HG03520 (cell line): ENCODE data around the gene TAF10.

Source experiments
- ATAC-seq: cut with Tn5 transposase; IDR thresholded peaks from one replicate; pipeline ENCODE4 v1.9.1; 2021; ENCODE audit warnings: mild to moderate bottlenecking, moderate library complexity; ENCODE audit not compliant: unreplicated experiment

Gene TAF10

DNA sequence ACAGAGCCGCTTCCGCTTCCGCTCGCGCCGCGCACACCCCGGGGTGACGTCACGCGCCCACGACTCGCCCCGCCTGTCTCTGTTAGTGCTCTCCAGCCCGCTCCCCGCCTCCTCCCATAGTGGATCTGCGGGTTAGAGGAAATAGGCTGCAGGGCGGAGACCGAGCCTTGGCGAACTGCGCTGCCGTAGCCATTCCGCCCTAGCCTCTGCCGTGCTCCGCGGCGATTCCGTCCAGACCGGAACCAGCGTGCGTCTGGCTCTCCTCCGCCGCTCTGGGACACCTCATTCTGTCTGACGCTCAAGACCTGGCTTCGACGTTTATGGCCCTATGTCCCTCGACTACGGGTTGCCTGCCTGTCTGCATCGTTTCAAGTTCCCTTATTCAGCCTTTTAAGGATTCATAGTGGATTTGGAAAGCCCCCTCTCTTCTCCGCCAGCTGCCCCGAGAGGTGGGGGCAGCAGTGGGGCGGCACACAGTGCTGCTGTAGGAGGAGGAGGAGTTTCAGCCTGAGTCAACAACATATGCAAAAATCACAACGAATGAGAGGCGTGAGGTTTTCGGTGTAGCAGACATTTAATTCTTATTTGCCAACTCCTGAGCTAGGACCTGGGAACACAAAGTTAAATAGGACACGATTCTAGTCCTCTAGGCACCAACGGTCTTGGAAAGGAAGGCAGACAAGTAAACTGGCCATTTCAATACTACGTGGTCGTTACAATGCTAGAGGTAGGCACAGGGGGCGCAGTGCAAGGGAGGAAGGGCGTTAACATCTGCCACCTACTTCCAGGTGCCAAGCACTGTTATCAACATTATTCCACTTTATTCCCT lies at the start of gene TAF10:
Gene TAF10, minus strand, starts transcription at position 4 of the 829 bp plus-strand sequence. CDS start 27 bp downstream, outside the sequence.
- ATAC-seq: peak; percentile 91

DNA sequence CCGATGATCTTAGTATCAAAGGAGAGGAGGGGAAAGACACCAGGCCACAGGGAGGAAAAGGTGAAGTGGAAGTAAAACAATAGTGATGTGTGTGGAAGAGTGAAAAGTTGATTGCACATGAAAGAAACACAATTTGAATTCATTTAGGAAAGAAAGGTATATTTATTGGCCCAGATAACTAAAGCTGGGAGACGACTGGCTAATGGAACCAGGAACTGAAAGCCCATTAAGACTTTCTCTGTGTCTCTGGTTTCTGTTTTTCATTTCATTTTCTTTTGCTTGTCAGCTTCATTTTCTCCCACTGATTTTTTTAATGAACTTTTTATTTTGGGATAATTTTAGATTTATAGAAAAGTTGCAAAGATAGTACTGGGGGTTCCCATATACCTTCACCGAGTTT lies 48.7 kb upstream of the TAF10 start:
- ATAC-seq: no peak

DNA sequence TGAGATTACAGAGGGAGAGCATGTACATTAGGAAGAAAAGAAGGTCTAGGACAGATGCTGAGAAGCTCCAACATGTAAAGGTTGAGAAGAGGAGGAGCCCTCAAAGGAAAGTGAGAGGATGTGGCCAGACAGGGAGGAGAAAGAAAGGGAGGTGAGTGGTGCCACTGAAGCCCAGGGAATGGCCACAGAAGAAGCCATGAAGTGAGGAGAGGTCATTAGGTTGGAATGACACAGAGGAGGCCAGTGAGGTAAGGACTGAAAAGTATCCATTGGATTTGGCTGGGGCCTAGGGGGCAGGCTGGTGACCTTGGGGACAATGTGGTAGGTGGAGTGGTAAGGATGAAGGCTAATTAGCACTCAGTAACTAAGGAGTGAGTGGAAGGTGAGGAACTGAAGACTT lies 46.6 kb upstream of the TAF10 start:
- ATAC-seq: no peak

DNA sequence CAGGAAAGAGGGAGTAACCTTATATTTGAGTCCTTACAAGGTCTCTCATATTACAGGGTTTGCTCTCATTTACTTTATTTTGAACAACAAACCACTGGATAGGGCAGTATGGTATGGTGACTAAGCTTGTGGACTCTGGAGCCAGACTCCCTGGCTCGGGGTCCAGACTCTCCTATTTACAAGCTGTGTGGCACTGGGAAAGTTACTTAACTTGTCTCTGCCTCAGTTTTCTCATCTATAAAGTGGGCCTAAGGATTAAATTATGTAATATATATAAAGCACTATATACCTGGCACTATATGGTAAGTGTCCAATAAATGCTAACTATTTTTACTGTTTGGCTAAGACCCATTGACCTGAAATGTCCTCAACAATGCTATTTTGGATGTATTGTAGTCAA lies 45.3 kb upstream of the TAF10 start:
- ATAC-seq: no peak

DNA sequence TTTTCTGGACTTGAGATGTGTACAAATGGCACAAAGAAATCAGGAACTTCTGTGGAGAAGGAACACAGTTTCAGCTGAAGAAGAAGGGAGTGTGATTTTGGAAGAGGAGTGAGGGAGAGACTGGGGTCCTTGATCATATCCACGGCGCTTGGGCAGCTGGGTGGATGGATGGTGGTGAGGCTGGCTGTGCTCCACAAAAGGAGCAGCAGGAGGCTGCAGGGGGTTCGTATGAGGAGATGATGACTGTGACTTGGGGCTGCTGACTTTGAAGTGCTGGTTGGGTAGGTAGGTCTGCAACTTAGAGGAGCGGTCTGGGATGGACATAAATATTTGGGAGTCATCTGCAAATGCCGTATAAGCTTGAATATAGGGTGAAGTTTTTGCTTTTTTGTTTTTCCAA lies 44.9 kb upstream of the TAF10 start:
- ATAC-seq: no peak

DNA sequence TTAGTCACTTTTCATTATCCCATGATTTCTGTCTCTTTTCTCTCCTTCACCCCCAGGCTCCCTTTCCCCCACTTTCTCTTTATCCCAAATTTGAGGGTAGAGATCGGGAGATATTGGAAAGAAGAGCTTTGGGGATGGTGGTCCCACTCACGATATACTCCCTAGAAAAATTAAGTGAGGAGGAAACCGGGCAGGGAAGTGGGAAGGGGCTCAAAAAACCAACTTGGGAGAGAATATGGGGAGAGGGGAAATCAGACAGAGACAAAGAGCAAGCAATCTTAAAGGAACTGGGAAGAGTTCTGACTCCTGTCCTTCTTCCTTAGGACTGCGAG lies 44.5 kb upstream of the TAF10 start:
- no peak for ATAC-seq

DNA sequence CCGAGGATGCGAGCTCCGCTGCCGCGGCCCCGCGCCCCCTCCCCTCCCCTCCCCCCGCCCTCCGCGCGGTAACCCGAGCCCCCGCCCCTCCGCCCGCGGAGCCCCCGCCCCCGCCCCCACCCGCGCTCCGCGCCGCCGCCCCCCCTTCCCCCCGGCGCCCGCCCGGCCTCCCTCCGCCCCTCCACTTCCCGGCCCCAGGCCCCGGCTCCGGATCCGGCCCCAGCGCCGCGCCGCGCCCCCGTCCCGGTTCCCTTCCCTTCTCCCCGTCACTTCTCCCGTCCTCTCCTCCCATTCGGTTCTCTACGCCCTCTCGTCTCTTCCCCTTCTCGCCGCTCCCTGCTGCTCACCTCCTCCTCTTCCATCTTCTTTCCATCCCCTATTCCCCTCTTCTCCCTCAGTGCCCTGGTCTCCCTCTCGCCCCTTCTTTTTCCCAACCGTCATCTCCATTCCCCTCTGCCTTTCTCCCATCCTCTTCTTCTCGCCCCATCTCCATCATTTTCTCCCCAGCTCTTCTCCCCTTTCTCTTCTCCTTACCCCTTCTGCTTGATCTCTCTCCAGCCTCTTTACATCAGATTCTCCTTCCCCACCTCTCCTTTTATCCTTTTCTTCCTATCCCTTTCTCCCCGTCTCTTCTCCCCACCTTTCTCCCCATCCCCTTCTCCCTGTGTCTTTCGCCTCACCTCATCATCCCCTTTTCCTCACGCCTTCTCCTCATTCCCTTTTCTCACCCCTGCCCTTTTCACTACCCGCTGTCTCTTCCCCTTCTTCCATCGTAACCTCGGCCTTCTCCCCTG lies 44.0 kb upstream of the TAF10 start, which contains the start of gene DCHS1:
Gene DCHS1, minus strand, starts transcription at position 20 of the 794 bp plus-strand sequence. CDS start 14,196 bp downstream, outside the sequence.
- no peak for ATAC-seq

DNA sequence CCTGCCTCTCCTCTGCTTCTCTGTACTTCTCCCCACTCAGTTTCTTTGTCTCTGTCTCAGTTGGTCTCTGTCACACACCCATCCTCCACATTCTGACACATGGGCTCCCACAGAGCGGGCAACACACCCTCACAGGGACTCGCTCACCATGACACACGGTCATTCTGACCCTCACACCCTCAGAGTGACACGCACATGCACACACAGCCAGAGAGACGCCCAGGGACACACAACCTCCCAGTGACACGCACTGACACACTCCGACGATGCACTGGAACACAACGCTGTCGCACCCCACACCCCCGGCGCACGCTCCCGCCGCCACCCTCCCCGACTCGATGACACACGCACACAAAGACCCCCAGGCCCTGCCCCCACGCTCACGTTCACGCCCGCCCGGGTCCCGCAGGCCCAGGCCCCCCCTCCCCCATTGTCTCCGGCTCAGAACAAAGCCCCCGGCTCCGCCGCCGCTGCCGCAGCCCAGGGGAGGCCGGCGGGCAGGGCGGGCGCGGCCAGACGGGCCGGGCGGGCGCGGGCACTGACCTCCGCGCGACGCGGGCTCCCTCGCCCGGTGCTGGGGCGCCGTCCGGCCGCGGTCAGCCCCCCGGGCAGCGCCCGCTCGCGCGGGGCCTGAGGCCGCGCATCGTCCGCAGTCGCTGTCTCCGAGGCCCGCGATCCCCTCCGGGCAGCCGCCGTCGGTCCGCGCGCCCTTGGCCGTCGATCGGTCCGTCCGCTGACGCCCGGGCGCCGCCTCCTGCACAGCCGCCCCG lies 43.2 kb upstream of the TAF10 start:
- no peak for ATAC-seq

DNA sequence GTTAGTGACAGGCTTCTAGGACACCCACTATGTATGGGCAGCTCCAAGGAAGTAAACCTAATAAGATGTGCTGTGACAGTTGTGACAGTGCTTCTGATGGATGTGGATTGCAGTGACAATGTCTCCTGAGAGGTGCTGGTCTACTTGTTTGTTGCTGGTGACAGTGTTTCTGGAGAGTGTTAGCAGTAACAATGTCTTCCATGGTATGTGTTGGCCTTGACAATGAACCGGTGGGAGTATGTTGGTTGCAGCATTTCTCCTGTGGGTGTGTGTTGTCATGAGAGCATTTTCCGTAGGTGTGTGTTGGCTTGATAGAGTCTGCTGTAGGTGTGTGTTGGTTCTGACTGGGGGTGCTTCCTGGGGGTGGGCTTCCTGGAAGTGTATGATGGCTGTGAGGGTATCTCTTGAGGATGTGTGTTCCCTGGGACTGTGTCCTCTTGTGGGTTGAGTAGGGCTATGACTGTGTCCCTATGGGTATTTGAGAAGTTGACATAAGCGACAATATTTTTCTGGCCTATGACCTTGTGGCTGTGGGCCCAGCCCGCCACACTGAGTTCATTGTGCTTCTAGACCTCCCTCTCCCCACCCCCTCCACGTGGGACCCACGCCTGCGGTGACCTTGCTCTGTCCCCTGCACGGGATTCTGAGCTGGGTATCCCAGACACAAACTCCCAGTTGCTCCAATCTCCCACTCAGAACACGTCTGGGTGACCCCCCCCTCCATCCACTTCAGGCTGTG lies 42.4 kb upstream of the TAF10 start:
- no peak for ATAC-seq

DNA sequence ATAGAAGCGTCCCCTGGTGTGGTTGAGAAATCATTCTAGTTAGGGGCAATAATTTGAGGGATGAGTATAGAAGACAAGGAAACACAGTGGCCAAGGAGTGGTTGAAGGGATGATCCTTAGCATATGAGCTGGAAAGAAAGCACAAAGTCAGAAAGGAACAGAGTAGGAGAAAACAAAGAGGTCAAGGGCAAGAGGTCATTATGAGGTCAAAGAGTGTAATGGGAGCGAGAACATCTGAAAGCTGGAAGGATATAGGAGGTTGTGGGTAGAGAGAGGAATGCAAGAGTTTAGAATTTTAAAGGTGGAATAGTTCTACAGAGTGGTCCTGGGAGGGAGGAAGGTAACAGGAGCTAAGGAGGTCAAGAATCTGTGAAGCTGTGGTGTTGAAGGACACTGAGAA lies 41.6 kb upstream of the TAF10 start:
- no peak for ATAC-seq

DNA sequence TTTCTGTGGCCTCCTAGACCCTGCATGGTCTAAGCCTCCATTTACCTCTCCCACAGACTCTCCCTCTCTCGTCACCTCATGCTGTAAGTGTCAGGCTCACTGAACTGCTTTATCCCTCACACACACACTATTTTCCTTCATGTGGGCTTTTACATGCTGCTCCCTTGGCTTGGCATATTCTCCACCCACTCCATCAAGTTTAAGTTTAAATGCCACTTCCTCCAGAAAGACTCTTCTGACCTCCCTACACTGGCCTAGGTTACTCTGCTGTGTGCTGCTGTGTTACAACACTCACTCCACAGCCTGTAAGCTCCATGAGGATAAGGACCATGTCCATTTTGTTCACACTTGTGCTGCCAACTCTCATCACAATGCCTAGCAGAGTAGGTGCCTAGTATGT lies 41.1 kb upstream of the TAF10 start:
- ATAC-seq: no peak

DNA sequence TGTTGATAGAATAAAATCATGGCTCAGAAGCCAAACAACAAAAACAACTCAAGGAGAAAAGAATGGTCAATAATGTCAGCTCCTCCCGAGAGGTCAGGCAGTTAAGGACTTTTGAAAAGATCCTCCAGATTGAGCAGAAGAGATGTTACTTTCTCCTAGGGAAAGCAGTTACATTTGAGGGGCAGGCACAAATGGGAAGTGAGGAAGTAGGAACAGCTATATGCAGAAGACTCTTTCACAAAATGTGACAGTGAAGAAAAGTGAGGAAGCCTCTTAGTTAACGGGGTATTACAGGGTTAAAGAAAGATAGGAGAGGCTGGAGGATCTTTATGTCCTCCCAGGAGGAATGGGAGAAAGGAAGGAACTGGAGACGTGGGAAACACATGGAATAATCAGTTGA lies 40.2 kb upstream of the TAF10 start:
- no peak for ATAC-seq

DNA sequence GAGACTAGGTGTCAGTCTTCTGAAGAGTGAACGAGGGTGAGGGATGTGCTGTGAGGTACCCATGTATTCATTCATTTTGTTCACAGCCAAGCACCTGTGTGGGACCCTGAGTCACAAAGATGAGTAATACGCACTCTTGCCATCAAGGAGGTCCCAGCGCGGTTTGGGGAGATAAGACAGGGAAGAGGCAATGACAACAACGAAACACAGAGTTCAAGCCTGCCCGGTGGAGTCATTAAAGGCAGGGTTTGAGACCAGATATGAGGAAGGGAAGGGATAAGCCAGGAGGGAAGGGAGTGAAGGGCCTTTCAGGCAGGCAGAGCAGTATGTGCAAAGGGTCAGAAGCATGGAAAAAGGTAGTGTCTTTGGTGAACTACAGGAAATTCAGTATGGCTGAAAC lies 39.0 kb upstream of the TAF10 start:
- ATAC-seq: no peak

DNA sequence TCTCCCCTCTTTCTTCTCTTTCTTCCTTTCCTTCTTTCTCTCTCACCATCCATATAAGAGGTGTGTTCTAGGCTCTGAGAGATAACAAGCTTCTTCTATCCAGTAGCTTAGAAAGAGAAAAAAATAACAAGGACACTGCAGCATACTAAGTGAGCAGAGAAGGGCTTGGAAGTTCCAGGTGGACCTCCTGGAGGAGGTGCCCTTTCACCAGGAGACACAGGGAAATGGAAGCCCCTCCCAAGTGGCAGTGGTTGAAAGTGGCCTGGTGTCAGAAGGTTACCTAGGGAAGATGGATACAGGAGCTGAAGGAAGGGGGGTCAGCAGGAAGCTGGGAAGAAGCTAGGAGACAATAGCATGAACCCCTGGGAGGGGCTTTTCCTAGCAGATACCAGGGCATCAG lies 38.1 kb upstream of the TAF10 start:
- ATAC-seq: no peak

DNA sequence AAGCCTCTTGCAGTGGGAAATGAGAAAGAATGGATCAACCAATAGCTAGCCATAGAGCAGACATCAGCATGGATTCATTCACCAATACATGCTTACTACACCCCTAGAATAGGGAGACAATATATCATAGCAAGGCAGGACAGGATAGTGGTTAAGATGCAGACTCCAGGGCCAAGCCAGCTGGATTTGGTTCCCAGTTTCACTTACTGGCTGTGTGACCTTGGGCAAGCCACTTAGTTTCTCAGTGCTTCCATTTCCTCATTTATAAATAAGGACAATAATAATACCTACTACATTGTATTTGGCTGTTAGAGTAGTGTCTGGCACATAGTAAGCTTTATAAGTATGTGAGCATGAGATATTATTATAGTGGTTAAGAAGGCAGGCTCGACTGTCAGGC lies 36.5 kb upstream of the TAF10 start:
- no peak for ATAC-seq

DNA sequence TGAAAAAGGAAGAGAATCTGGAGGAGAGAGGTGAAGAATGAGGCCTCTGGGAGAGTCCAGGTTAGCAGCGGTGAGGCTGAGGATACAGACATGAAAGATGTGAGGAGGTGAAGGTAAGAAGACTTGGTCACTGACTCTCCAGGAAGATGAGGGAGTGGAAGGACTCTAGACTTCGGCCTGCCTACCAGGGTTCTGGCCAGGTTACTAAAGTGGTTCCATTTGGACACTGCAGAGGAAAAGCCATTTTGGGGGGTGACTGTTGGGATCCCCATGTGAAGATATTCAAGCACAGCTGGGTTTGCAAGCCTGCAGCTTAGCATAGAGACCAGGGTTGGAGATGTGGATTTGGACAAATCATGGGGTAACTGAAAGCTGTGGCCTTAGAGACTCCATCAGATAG lies 35.8 kb upstream of the TAF10 start:
- ATAC-seq: no peak

DNA sequence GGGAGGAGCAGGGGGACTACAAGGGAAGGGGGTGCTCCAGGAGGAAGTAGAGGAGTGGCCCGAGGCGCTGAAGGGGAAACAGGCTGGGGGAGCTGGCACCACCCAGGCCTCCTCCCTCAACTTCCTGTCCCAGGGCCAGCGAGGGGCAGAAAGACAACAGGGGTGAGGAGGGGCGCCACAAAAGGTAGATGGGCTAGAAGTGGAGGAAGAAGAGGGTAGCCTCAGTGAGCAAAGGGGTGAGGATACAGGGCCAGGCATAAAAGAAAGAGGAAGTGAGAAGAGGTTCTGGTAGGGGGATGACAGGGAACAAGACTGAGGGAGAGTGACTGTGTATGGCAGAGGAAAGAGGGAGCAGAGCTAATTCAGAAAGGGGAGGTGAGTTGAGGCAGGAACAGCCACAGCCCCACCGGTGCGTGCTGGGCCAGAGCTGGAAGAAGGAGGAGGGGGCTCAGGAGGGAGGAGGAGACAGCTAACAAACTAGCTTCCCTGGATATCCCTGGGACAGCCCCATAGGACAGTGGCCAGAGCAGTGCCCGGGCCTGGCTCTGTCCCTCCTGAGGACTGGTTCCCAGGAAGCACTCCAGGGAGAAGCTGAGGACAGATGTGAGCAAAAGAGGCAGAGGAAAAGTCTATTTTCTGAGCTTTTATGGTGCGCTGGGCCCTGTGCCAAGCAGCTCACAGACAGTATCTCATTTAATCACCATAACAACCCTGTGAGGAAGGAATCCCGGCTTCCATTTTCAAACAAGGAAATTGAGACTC lies 35.1 kb upstream of the TAF10 start:
- ATAC-seq: peak; percentile 86

DNA sequence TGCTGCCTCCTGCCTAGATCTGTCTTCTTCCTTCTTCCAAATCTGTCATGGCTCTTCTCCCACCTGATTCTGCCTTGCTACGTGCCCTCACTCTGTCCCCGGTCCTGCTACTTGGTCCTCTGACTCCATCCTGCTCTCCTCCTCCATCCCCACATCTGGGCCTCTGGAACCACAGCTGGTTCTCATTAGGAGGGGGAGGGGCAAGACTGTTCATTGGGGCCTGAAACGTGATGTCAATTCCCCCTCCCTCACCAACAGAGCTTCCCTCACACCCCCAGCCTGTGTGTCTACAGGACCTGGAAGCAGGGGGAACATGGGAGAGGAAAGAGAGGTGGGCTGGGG lies 34.5 kb upstream of the TAF10 start:
- no peak for ATAC-seq

DNA sequence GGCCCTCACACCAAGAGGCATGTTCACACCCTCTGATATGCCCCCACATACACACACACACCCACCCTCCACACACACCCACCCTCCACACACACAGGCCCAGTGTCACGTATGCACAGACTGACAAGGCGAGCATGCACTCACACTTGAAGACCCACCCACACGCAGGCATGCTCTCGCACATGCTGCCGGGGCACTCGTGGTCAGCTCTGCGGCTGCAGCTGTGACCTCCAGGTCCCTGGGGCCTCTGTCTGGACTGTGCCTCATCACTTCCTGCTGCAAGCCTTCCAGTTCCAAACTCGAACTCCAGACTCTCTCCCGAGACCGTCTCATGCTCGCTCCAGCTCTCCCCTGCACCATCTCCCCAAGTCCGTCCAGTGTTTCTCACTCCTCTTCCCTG lies 34.1 kb upstream of the TAF10 start:
- no peak for ATAC-seq

DNA sequence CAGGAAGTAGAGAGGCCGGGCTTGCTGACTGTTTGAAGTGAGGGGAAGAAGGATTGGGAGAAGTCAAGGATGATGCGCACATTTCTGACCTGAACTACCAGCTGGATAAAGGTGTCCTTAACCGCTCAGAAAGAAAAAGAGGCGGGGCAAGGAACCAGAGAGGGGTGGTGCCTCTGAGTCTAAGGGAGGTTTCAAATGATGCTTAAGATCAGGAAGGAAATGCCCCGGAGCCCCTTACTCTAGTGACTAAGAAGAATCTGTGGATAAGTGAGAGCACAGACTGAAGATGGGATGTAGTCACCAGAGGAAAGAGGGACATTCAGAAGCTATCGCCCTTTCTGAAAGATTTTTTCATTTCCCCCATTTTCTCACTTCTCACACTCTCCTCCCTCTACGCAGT lies 30.9 kb upstream of the TAF10 start:
- no peak for ATAC-seq
